Measurements from ENCODE around the gene BMX.

The BMX gene

DNA sequence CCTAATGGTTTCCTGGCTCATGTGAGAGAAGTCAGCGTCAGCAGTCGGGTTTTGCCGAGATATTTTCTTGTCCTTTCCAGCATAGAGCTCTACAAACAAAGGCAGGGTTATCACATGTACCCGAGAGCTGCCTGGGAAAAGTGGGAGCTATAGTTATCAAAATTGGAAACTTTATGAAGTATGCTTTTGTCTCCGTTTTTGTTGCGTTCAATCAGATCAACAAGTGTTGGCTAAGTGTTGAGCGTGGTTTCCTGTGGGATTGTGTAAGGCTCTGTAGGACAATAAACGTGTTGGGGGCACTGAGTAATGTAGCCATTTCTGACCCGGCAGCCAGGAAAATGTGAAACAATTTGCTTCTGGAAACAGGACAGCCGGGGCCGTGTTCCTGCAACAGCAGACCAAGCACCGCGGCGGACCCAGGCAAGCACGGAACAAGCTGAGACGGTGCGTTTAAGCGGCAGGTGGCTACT lies at the start of gene BMX:
Gene BMX (plus strand): TSS at position 311 of the 470 bp plus-strand sequence. CDS start 7,547 bp downstream, outside the sequence.
- in situ Hi-C loops (cut with HindIII; ENCODE audit: low sequenced_read_pairs), result no loop called here

DNA sequence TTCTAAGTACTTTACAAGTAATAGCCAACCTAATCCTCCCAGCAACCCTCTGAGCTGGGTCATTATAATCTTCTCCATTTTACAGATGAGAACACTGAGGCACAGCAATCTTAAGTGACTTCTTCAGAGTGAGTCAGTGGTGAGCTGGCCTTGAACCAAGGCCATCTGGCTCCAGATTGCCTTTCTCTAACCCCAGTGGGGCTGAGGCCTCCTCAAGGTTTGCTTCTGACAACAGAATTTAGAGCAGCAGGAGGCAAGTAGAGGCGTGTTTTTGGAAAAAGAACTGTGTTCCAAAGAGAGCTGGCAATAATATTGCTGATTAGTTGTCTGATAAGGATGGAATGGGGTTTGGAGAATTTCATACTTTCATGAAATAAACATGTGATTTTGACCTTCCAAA lies 48.7 kb upstream of the BMX start:
- in situ Hi-C loops (cut with HindIII; ENCODE audit: low sequenced_read_pairs), result no loop called here

DNA sequence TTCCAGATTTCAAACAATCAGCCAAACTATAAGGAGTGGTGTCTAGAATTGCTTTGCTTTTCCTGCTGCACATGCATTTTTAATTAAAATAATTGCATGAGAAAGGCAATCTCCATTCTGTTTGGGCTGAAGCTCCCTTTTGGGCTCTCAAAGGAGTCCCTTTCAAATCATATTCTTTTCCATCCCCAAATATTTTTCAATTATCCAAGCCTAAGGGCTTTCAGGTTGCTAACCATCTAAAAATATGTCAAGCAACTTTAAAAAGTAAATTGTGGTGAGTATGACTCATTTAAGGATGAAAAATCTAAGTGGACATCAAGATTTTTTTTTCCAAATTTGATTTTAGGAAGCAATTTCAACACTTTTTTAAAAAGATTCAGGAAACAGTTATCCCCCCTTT lies 35.9 kb upstream of the BMX start:
- in situ Hi-C loops (cut with HindIII; ENCODE audit: low sequenced_read_pairs), result loop anchor here (5.0 kb wide), 1 partner anchor 52 kb away; no protein-coding TSS in a partner anchor

DNA sequence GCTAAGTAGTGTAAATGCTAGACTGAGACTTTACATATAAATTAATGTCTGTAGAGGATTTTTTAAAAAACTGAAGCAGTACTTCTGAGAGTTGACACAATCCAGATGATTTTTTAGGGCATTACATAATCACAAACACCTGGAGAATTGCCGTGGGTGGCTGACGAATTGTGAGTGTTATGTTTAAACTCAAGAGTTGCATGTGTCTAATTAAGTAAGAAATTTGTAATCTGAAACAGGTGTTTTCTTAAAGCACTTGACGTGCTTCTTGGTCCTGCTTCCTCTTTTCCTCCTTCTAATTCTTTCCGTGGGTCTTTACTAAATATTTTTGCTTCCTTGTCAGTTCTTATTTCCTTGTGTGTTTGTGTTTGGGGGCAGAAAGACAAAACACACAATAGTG lies 35.3 kb upstream of the BMX start:
- in situ Hi-C loops (cut with HindIII; ENCODE audit: low sequenced_read_pairs), result no loop called here

DNA sequence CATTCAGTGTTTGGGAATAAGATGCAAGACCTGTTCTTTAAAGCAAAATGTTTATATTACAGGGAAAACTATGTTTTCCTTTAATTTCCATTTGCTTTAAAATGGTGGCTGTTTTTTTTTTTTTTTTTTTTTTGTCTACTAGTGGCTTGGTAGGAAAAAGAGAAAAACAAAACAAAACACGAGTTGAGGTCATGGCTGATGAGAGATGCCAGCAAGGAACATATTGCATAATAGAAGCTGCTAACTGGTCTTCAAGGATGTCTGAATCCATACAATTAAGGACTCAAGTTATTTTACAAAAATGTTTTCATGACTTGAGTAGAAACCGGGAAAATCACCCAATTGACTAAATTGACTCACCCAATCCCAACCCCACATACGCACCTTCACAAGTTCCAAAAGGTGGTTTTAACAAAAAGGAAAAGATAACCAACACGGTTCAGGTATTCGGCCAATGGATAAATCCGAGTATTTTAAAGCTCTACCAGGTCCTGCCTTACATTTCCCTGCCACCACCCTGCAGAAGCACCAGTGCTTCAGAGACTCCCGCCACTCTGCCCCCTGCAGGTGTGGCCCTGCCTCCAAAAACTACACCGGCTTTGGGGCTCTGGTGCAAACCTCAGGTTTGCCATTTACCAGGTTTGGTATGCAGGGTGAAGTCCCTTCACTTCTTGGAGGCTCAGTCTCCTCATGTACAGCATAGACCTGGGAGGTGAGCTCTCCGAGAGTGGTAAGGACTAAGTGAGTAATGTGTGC lies 34.5 kb upstream of the BMX start:
- in situ Hi-C loops (cut with HindIII; ENCODE audit: low sequenced_read_pairs), result no loop called here

DNA sequence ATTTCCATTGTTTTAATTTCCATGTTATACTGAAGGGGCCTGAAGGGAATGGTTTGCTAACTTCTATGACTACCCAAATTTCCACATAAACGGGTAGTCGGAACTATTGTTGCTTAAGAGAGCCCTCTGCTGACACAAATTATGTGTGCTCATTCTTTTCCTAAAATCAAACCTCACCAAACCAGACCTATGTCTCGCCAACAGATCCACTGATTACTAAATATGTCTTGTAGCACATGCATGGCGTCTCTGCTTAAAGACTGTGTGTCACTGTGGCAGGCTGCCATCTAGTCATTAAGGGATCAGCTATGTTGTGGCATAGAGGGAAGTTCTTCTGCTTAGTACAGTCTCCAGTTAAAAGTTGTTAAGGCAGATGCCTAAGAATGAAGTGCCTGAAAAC lies 32.6 kb upstream of the BMX start:
- in situ Hi-C loops (cut with HindIII; ENCODE audit: low sequenced_read_pairs), result no loop called here

DNA sequence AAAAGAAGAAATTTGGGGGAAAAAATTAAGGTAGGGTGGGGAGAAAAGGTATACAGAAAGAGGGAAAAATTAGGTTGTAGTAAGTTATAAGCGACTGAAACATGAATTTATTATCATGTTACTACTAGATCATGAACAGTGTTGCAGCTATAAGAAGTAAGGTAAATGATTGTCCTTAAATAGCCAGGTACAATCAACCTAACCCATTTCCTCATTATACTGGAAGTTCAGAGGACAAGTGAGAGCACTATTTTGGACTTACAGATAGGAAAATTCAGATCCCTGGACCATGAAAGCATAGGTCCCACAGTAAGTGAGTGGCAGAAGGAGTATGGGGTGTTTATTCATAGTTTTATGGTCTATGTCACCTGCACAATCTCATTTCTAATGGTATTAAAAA lies 31.0 kb upstream of the BMX start:
- in situ Hi-C loops (cut with HindIII; ENCODE audit: low sequenced_read_pairs), result no loop called here

DNA sequence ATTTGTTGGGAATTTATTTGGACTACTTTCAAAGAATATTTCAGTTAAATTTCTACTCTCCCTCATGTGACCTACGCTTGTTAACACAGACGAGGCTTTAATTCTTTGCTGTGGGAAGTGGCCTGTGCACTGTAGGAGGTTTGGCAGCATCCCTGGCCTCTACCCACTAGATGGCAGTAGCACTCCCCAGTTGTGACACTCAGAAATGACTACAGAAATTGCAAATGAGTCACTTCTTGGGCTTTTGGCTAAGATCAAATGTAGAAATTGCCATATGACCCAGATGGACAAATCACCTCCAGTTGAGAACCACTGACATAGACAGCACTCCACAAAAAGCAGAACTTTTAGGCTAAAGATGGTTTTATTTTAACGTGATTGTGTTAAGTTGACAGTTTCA lies 29.6 kb upstream of the BMX start:
- in situ Hi-C loops (cut with HindIII; ENCODE audit: low sequenced_read_pairs), result no loop called here

DNA sequence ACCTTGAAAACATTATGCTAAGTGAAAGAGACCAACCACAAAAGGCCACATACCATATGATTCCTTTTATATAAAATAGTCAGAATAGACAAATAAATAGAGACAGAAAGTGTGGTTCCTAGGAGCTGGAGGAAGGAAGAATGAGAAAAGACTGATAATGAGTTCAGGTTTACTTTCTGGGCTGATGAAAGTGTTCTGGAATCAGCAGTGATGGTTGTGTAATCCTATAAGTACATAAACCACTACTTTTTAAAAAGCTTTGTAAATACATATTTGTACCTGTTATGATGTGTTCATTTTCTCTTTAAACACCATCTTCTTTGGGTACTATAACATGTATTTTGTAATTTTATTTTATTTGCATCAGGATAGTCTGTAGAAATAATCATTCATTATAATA lies 28.1 kb upstream of the BMX start:
- in situ Hi-C loops (cut with HindIII; ENCODE audit: low sequenced_read_pairs), result no loop called here

DNA sequence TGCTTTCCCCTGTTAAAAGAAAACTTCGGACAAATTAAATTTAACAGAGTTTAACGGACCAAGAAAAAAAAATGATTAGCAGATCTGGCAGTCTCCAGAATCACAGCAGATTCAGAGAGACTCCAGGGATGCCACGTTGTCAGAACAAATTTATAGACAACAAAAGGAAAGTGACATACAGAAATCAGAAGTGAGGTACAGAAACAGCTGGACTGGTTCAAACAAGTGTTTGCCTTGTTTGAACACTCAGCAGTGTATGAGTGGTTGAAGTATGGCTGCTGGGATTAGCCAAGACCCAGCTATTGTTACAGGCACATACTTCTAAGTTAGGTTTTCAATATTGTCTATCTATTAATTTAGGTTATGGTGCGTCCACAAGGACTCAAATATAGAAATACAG lies 26.6 kb upstream of the BMX start:
- in situ Hi-C loops (cut with HindIII; ENCODE audit: low sequenced_read_pairs), result no loop called here

DNA sequence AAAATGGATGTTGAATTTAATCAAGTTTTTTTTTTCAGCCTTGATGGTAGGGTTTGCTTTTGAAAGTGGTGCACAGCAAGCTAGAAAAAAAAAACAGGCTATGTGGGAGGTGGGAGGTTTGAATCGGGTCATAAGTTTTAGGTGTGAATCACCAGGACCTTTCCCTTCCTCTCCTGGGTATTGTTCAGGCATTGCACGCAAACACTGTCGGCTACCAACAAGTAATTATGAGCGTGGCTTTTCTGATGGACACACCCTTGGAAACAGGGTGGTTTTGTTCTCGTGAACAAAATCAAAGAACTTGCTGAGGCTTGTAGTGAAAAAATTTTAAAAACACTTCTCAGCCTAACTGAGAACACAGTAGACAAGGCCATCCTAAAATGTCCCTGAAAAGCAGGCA lies 25.6 kb upstream of the BMX start:
- in situ Hi-C loops (cut with HindIII; ENCODE audit: low sequenced_read_pairs), result no loop called here

DNA sequence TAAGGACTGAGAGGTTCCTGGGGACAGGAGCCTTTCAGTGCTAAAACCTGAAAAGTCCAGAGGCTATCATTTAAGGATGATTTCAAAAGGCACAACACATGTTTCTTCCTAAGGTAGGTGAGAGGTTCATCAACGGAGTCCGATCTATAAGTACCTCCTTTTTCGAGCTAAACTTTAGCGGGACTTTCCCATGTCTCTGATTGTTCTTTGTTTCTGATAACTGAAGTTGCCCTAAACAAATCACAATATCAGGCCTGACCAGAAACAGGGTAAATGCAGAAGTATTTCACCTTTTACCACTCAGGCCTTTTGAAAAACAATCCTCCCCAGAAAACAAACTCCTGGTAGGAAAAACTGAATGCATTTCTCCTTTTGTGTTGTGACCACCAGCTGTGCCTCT lies 25.1 kb upstream of the BMX start:
- in situ Hi-C loops (cut with HindIII; ENCODE audit: low sequenced_read_pairs), result no loop called here

DNA sequence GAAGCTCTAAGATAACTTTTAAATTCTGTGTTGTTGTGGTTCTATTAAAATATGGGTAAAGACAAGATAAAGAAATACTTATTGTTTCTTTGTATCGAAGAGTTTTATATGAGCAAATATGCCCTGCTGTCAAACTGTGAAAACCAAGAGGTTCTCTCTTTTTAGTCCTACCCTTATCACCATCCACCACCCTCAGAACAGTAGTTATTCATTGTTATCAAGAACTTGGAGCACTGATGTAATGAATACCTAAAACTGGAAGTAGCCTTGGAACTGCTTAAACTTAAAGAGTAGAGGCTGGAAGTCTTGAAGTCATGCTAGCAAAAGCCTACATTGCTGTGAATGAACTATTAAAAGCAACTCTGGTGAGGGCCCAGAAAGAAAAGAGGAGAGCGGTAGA lies 16.7 kb upstream of the BMX start:
- in situ Hi-C loops (cut with HindIII; ENCODE audit: low sequenced_read_pairs), result no loop called here

DNA sequence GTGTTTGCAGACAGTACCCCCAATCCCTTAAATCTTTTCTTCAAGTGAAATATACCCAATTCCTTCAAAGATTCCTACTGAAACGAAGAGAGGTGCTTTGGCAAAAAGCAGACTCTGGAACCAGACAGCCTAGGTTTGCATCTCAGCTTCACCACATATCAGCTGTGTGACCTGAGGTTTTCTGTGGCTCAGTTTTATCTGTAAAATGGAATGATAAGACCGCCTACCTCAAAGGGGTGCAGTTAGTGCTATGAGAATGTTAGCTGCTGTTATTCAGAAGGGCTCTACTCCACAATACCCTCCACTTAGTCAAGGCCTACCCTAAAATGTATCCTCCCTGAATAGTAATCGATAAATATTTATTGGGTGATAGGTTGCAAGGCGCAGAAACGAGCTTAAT lies 8.1 kb upstream of the BMX start:
- in situ Hi-C loops (cut with HindIII; ENCODE audit: low sequenced_read_pairs), result no loop called here

DNA sequence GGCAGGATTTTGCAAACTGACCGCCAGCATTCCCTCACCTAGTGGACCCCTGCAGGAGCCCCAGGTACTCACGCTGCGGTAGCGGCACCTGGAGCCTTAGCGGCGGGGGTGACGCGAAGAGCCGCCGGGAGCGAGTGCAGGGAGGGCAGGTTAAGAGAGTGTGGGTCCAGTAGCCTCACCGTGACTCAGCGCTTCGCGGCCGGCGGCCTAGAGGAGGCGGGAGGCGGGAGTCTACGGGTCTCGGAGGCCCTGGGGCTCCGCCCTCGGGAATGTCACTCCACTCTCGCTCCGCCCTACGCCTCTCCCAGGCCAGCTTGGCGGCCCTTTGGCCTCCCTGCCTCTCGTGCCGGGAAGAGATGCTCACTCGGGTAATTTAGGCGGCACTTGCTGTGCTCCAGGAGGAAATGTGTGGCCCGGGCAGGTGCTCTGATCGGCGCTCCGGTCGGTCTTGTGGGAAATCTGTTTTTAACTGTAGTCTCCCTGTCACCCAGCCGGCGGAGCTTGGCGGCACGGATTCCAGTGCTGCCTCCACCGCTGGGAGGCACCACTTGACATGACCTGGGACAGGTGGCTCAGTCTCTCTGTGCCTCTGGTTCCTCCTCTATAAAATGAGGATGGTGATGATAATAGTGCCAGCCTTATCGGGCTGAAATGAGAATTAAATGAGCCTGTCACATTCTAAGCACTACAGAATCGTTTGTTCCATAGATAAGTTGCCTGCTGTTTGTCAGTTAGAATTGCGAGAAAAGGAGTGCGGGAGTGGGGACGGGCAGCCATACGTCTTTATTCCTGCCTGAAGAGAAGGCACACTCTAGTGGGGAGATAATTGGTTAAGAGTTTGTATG lies 7.3 kb upstream of the BMX start, which contains the start of gene PIR:
Gene PIR (minus strand): TSS at position 216 of the 845 bp plus-strand sequence. CDS start 2,076 bp downstream, outside the sequence.
- in situ Hi-C loops (cut with HindIII; ENCODE audit: low sequenced_read_pairs), result no loop called here

DNA sequence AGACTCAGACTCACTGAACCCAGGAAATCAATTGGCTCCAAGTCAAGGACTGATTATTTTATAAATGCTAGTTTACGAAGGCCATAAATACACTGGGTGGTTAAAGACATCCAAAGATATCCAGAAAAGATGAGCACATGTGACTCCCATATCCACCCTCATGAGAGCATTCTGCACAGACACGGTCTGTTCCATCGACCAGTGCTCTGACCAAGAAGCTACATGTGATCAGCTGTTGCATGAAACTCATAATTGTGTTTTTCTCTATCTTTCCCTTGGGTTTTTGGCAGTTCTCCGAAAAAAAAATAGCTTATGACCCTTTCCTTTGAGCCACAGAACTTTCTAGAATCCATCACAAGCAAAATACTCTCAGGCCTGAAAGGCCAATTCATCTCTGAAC lies 4.8 kb upstream of the BMX start:
- in situ Hi-C loops (cut with HindIII; ENCODE audit: low sequenced_read_pairs), result no loop called here

DNA sequence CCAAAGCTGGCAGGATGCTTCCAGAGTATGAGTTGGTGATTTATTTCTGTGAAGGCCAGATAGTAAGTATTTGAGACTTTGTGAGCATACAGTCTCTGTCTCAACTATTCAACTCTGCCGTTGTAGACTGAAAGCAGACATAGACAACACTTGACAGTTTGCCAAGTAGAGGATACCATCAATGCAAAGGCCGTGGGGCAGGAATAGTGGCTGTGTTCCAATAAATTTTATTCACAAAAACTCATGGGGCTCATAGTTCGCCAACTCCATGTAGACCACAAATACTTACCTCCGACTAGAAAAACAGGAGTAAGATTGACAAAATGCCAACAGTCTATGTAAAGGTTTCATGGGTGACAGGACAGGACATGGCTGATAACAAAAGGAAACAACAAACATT lies 3.8 kb upstream of the BMX start:
- in situ Hi-C loops (cut with HindIII; ENCODE audit: low sequenced_read_pairs), result no loop called here

DNA sequence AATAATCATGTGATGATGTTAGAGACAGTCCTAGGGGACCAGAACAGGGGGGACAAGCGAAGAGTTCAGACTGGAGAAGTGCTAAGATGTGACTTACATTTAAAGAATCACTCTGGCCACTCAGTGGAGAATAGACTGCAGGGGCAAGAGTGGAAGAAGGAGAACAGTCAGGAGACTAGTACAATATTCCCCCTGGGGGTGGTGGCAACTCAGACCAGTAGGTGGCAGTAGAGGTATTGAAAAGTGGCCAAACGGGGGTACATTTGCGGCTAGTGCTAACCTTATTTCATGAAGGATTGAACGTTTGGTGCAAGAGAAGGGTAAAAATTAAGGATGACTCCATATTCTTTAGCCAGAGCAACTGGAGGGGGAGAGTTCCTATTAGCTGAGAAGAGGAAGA lies 2.7 kb upstream of the BMX start:
- in situ Hi-C loops (cut with HindIII; ENCODE audit: low sequenced_read_pairs), result no loop called here

DNA sequence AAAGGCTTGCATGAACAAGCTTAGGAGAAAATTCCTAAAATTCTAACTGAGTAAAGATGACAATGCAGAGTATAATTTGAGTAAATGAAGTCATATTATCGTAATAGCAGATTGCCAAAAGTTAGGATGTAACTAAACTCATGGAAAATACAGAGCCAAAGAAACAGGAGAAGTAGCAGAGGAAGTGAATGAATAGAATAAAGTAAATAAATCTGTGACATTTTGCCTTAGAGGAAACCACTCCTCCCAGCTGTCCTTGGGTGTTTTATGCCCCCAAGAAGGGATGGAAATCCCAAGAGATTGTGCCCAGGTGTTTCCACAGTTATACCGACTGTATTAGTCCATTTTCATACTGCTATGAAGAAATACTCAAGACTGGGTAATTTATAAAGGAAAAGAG lies 1.9 kb upstream of the BMX start:
- in situ Hi-C loops (cut with HindIII; ENCODE audit: low sequenced_read_pairs), result no loop called here

DNA sequence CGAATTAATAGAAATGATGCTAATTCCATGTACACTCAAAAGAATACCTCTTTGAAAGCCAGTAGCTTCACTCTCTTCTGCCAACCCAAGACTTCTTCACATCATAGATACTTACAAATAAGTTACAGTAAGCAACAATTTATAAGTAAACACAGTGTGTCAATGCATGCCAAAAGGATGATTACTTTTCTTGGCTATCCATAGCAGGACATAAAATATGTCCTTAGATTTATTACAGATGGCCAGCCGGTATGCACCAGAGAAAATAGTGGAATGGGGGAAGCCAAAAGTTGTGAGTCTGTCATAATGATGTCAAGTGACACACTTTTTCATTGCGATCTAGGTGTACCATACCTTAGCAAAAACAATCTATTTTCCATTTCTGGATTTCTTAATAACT lies 631 bp upstream of the BMX start:
- in situ Hi-C loops (cut with HindIII; ENCODE audit: low sequenced_read_pairs), result no loop called here

DNA sequence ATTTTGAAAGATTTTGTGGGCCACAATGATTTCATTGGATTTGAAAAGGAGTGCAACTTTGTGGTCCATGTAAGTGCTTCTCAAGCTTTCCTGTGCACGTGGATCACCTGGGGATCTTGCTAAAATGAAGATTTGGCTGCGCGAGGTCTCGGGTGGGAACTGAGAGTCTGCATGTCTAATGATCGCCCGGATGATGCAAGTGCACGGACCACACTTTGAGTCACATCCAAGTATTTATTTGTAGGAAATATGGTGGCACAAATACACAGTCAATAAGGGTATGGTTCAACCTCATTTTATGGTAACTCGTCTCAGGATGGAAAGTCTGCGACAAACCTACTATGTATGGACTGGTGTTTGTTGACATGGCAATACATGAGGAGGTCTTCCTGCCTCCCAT lies 899 bp downstream of the BMX start:
- in situ Hi-C loops (cut with HindIII; ENCODE audit: low sequenced_read_pairs), result no loop called here

DNA sequence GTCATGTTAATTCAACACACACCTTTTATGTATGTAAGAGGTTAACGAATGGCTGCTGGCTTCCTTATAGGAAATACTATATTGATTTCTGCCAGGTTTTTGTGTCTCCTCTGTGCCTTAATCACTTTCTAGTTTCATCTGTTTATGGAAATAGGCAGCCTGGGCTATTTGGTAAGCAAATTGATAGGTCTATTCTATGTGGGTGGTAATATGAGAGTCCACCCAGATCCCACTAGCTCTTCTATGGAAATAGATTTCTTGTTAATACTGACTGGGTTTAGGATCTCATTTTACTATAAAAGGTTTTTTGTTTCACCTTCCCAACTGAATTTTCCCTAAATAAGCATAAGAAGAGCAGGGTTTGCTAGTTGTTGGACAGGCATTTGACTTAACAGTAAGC lies 4.1 kb downstream of the BMX start:
- in situ Hi-C loops (cut with HindIII; ENCODE audit: low sequenced_read_pairs), result no loop called here

Data from endothelial cell of hepatic sinusoid (primary cell).